GM18508 (cell line): ENCODE measurements around the gene ENTPD8.
"Not testable (repeated sequence)": the region's sequence is repeated elsewhere in the genome, so short reads cannot be mapped to it uniquely, and the experiment has no call there.

Source experiments
- ATAC-seq: cut with Tn5 transposase; IDR thresholded peaks from one replicate; pipeline ENCODE4 v1.9.1; 2021; ENCODE audit warnings: moderate number of reproducible peaks; ENCODE audit not compliant: insufficient read depth, unreplicated experiment

Gene ENTPD8

GRCh38 chr9:137415451-137415850 is 25.7 kb downstream of the ENTPD8 start:
- ATAC-seq, result no peak

- ATAC-seq, result no peak
These were observed 28.7 kb downstream of the ENTPD8 start for GRCh38 chr9:137412431-137412830.

GRCh38 chr9:137411645-137412380 is 29.3 kb downstream of the ENTPD8 start:
- no peak for ATAC-seq

- no peak for ATAC-seq
These were observed 29.9 kb downstream of the ENTPD8 start for GRCh38 chr9:137411260-137411644.

- ATAC-seq, result no peak
These were observed 30.3 kb downstream of the ENTPD8 start for GRCh38 chr9:137410891-137411249.

GRCh38 chr9:137410236-137410890 is 30.8 kb downstream of the ENTPD8 start:
- ATAC-seq, result not testable (repeated sequence)

- no peak for ATAC-seq
These were observed 31.6 kb downstream of the ENTPD8 start for GRCh38 chr9:137409515-137409914.

GRCh38 chr9:137408651-137409405 is 32.3 kb downstream of the ENTPD8 start:
- ATAC-seq, result no peak

GRCh38 chr9:137407590-137408300 is 33.4 kb downstream of the ENTPD8 start:
- ATAC-seq, result no peak

GRCh38 chr9:137406876-137407589 is 34.1 kb downstream of the ENTPD8 start:
- no peak for ATAC-seq

GRCh38 chr9:137406085-137406760 is 34.9 kb downstream of the ENTPD8 start:
- no peak for ATAC-seq

- no peak for ATAC-seq
These were observed 35.5 kb downstream of the ENTPD8 start for GRCh38 chr9:137405677-137406081.

- no peak for ATAC-seq
These were observed 36.1 kb downstream of the ENTPD8 start for GRCh38 chr9:137404961-137405567.

- ATAC-seq, result no peak
These were observed 37.9 kb downstream of the ENTPD8 start for GRCh38 chr9:137403269-137403668.

- ATAC-seq, result no peak
These were observed 38.4 kb downstream of the ENTPD8 start for GRCh38 chr9:137402746-137403145.

GRCh38 chr9:137398561-137399468 is 42.3 kb downstream of the ENTPD8 start:
- ATAC-seq, result no peak

- no peak for ATAC-seq
These were observed 43.3 kb downstream of the ENTPD8 start for GRCh38 chr9:137397675-137398423.
